ENCODE data around the gene FSD1.
A peak's percentile ranks its signal among the peaks of the same experiment; 100 is the strongest.

FSD1 gene

GRCh38 chr19:4365791-4366665 lies 61.6 kb downstream of the FSD1 start:
- DNase-seq, result no peak
- no peak for ATAC-seq

- no peak for ATAC-seq
Observed at GRCh38 chr19:4366666-4367335, 62.4 kb downstream of the FSD1 start.

GRCh38 chr19:4367336-4367723 lies 62.9 kb downstream of the FSD1 start:
- ATAC-seq, result no peak
- DNase-seq, result no peak

More at GRCh38 chr19:4366666-4367335, 62.4 kb downstream of the FSD1 start:
- DNase-seq, result no peak

- DNase-seq, result no peak
- no peak for ATAC-seq
Observed at GRCh38 chr19:4367781-4368127, 63.4 kb downstream of the FSD1 start.

GRCh38 chr19:4368128-4368820 lies 63.9 kb downstream of the FSD1 start:
- DNase-seq (peak; percentile 33), ATAC-seq (no peak)

- DNase-seq (peak; percentile 75), ATAC-seq (peak; percentile 65)
Observed at GRCh38 chr19:4369109-4369887, 64.9 kb downstream of the FSD1 start.

GRCh38 chr19:4369888-4370260 lies 65.5 kb downstream of the FSD1 start:
- ATAC-seq (peak; percentile 87), DNase-seq (peak; percentile 87)

- DNase-seq, result no peak
- no peak for ATAC-seq
Observed at GRCh38 chr19:4370418-4371041, 66.1 kb downstream of the FSD1 start.

- no peak for ATAC-seq
Observed at GRCh38 chr19:4371247-4372164, 67.1 kb downstream of the FSD1 start.

GRCh38 chr19:4372165-4373012 lies 68.0 kb downstream of the FSD1 start:
- no peak for ATAC-seq
- DNase-seq, result no peak

More at GRCh38 chr19:4371247-4372164, 67.1 kb downstream of the FSD1 start:
- no peak for DNase-seq

- ATAC-seq, result no peak
- DNase-seq, result no peak
Observed at GRCh38 chr19:4373013-4373367, 68.6 kb downstream of the FSD1 start.
